Trophoblast cell (in vitro differentiated cells and primary cell): ENCODE results near the gene RSL1D1.

Source experiments
- DNase-seq, 2 donors: peaks; one replicate each; pipeline ENCODE4 v3.0.0-alpha.2; 2016
- H2AFZ ChIP-seq: 2 replicates; pipeline ENCODE4 v1.6.1; 2013; ENCODE audit warnings: low read length, moderate library complexity, mild to moderate bottlenecking; ENCODE audit not compliant: insufficient read depth, poor library complexity
- H2AK5ac ChIP-seq: 2 replicates; pipeline ENCODE4 v1.6.1; 2013; ENCODE audit warnings: mild to moderate bottlenecking, low read length
- H2BK120ac ChIP-seq: 2 replicates; pipeline ENCODE4 v1.6.1; 2013; ENCODE audit warnings: low read length, mild to moderate bottlenecking, moderate library complexity; ENCODE audit not compliant: insufficient read depth, poor library complexity
- H2BK12ac ChIP-seq: 2 replicates; pipeline ENCODE4 v1.6.1; 2013; ENCODE audit warnings: mild to moderate bottlenecking, low read length, moderate library complexity
- H2BK5ac ChIP-seq: 2 replicates; pipeline ENCODE4 v1.6.1; 2013; ENCODE audit warnings: low read length, low read depth, moderate library complexity, mild to moderate bottlenecking; ENCODE audit not compliant: poor library complexity
- H3K14ac ChIP-seq: 2 replicates; pipeline ENCODE4 v1.6.1; 2013; ENCODE audit warnings: mild to moderate bottlenecking, low read length
- H3K18ac ChIP-seq: 2 replicates; pipeline ENCODE4 v1.6.1; 2013; ENCODE audit warnings: mild to moderate bottlenecking, low read length
- H3K23ac ChIP-seq: 2 replicates; pipeline ENCODE4 v1.6.1; 2013; ENCODE audit warnings: low read length
- H3K27ac ChIP-seq: 2 replicates; pipeline ENCODE4 v1.5.1; 2013; ENCODE audit warnings: low read depth, mild to moderate bottlenecking, inconsistent platforms, low read length, moderate library complexity
- H3K27me3 ChIP-seq: 2 replicates; pipeline ENCODE4 v1.6.1; 2013; ENCODE audit warnings: inconsistent platforms, mild to moderate bottlenecking, low read length, moderate library complexity; ENCODE audit not compliant: insufficient read depth
- H3K36me3 ChIP-seq, 2 experiments: 1 replicate in 1 of 2; 2 replicates in 1 of 2; pipeline ENCODE4 v1.6.1; 2013; ENCODE audit warnings: low read length in 2 of 2, mild to moderate bottlenecking in 2 of 2, moderate library complexity in 1 of 2; ENCODE audit not compliant: insufficient read depth in 2 of 2, control insufficient read depth in 1 of 2
- H3K4ac ChIP-seq: 2 replicates; pipeline ENCODE4 v1.6.1; 2013; ENCODE audit warnings: low read depth, mild to moderate bottlenecking, low read length, moderate library complexity
- H3K4me1 ChIP-seq, 2 experiments: 1 replicate in 1 of 2; 2 replicates in 1 of 2; pipeline ENCODE4 v1.6.1; 2013; ENCODE audit warnings: low read length in 2 of 2, mild to moderate bottlenecking in 2 of 2, moderate library complexity in 1 of 2; ENCODE audit not compliant: insufficient read depth in 2 of 2, control insufficient read depth in 1 of 2
- H3K4me2 ChIP-seq: 2 replicates; pipeline ENCODE4 v1.6.1; 2013; ENCODE audit warnings: inconsistent platforms, mild to moderate bottlenecking, low read length, moderate library complexity
- H3K4me3 ChIP-seq: 2 replicates; pipeline ENCODE4 v1.5.1; 2013; ENCODE audit warnings: mild to moderate bottlenecking, low read depth, low read length, inconsistent platforms
- H3K79me1 ChIP-seq: one replicate; pipeline ENCODE4 v1.6.1; 2013; ENCODE audit warnings: low read length
- H3K79me2 ChIP-seq: 2 replicates; pipeline ENCODE4 v1.6.1; 2013; ENCODE audit warnings: low read length, mild to moderate bottlenecking; ENCODE audit not compliant: control insufficient read depth, insufficient read depth, poor library complexity
- H3K9ac ChIP-seq: 2 replicates; pipeline ENCODE4 v1.6.1; 2013; ENCODE audit warnings: mild to moderate bottlenecking, low read length
- H3K9me3 ChIP-seq: 2 replicates; pipeline ENCODE4 v1.6.1; 2013; ENCODE audit warnings: low read depth, mild to moderate bottlenecking, control low read depth, inconsistent platforms, low read length; ENCODE audit not compliant: insufficient read depth
- H4K12ac ChIP-seq: 2 replicates; pipeline ENCODE4 v1.6.1; 2013; ENCODE audit warnings: low read depth, mild to moderate bottlenecking, low read length, moderate library complexity
- H4K8ac ChIP-seq: 2 replicates; pipeline ENCODE4 v1.6.1; 2013; ENCODE audit warnings: low read depth, mild to moderate bottlenecking, low read length, moderate library complexity
- H4K91ac ChIP-seq: one replicate; pipeline ENCODE4 v1.6.1; 2013; ENCODE audit warnings: low read depth, mild to moderate bottlenecking, low read length, moderate library complexity
- WGBS: extraction: QIAGEN DNeasy Blood & Tissue Kit; methylation state at CpG from one replicate; pipeline ENCODE4 v1.1.7; 2013; ENCODE audit warnings: missing lambda C conversion rate; ENCODE audit not compliant: insufficient read length, insufficient coverage; ENCODE audit errors: extremely low coverage; 5-methylcytosine and 5-hydroxymethylcytosine counted together

Gene RSL1D1

GRCh38 chr16:11862489-11862888 lies 11.1 kb upstream of the RSL1D1 start:
- H3K9me3 ChIP-seq, result no peaks in the 10 kb centered on the region
- no peak overlapping the region for H3K14ac ChIP-seq
- no peaks in the 10 kb centered on the region for H3K27me3 ChIP-seq
- H3K79me1 ChIP-seq, result no peaks in the 10 kb centered on the region
- H2BK120ac ChIP-seq, result no peak overlapping the region
- H3K23ac ChIP-seq, result no peak overlapping the region
- WGBS, result no CpG with 5 or more reads among the region's 2 CpGs
- H2AK5ac ChIP-seq, result no peak overlapping the region
- H3K36me3 ChIP-seq, result no peaks in the 10 kb centered on the region
- no peak overlapping the region for H3K4me2 ChIP-seq
- no peaks in the 10 kb centered on the region for H3K79me2 ChIP-seq
- no peak overlapping the region for H2BK12ac ChIP-seq
- DNase-seq, result no peak
- H3K4me3 ChIP-seq, result no peak overlapping the region
- no peak overlapping the region for H2BK5ac ChIP-seq
- no peak overlapping the region for H3K27ac ChIP-seq
- no peak overlapping the region for H3K18ac ChIP-seq
- H3K4ac ChIP-seq, result no peak overlapping the region
- no peaks in the 10 kb centered on the region for H3K4me1 ChIP-seq
- no peak overlapping the region for H3K9ac ChIP-seq
- H2AFZ ChIP-seq, result no peak overlapping the region
- H4K91ac ChIP-seq, result no peak overlapping the region
- H4K8ac ChIP-seq, result no peak overlapping the region
- no peak overlapping the region for H4K12ac ChIP-seq

DNA sequence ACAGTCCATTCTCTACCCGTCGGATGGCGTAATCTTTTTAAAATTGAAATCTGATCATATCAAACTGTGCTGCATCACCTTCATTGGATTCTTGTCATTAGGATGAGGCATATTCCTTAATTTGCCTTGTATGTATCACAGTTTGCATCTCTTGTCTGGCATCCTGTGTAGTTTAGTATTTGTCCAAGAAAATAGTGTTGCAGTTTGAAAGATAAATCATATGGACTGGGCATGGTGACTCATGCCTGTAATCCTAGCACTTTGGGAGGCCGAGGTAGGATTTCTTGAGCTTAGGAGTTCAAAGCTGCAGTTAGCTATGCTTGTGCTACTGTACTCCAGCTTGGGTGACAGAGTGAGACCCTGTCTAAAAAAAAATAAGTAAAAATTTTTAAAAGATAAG lies 5.8 kb upstream of the RSL1D1 start:
- Histone ChIP-seq H3K9me3 (no peaks in the 10 kb centered on the region), H3K79me2 (peaks cover under 1% of the 10 kb centered on the region), H4K91ac (no peak overlapping the region), H3K14ac (no peak overlapping the region), H3K4me1 (peaks cover under 1 to 1% of the 10 kb centered on the region in 2 experiments), H3K27me3 (no peaks in the 10 kb centered on the region), H2BK120ac (no peak overlapping the region), H3K36me3 (no peaks in the 10 kb centered on the region), H2AK5ac (no peak overlapping the region), H3K4me3 (no peak overlapping the region), H3K4me2 (no peak overlapping the region), H4K8ac (no peak overlapping the region), H3K4ac (no peak overlapping the region), H4K12ac (no peak overlapping the region), H2BK5ac (no peak overlapping the region), H3K9ac (no peak overlapping the region), H2AFZ (no peak overlapping the region), H3K79me1 (no peaks in the 10 kb centered on the region), H3K23ac (no peak overlapping the region), H2BK12ac (no peak overlapping the region), H3K27ac (no peak overlapping the region), H3K18ac (no peak overlapping the region)
- peak in 1 of 2 donors; percentile 19 for DNase-seq
- WGBS, result no CpG with 5 or more reads among the region's 4 CpGs

DNA sequence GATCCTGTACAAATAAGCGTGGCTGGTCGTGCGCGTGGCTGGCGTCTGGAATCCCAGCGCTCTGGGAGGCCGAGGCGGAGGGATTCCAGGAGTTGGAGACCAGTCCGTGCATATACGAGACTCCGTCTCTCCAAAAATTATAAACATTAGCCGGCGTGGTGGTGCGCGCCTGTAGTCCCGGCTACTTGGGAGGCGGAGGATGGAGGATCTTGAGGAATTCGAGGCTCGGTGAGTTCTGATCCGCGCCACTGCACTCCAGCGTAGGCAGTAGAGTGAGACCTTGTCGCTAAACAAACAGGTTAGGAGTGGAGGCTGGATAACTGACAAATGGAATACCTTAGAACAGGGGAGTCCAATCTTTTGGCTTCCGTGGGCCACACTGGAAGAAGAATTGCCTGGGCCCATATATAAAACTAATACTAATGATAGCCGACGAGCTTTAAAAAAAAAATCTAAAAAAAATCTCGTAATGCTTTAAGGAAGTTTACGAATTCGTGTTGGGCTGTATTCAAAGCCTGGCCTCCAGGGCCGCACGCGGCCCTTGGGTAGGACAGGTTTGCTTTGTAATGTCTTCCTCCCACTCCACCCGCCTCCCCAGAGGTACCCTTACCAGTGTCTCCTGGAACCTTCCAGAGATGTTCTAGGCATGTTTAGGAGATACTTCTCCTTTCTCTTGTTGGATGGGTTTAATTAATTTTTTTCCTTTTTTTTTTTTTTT lies 909 bp upstream of the RSL1D1 start:
- H2BK120ac ChIP-seq, result no peak overlapping the region
- H3K14ac ChIP-seq, result peak overlapping the region; percentile 43
- no peaks in the 10 kb centered on the region for H3K9me3 ChIP-seq
- peak overlapping the region; percentile 70 for H2AFZ ChIP-seq
- no CpG with 5 or more reads among the region's 33 CpGs for WGBS
- H3K79me1 ChIP-seq, result peaks cover 4% of the 10 kb centered on the region
- peak overlapping the region; percentile 92 for H3K9ac ChIP-seq
- peak overlapping the region; percentile 97 for H3K4me3 ChIP-seq
- H3K4me2 ChIP-seq, result peak overlapping the region; percentile 100
- H3K27me3 ChIP-seq, result no peaks in the 10 kb centered on the region
- H3K27ac ChIP-seq, result no peak overlapping the region
- peak overlapping the region; percentile 56 for H2BK5ac ChIP-seq
- no peak overlapping the region for H2BK12ac ChIP-seq
- peaks cover 12% of the 10 kb centered on the region in 2 experiments for H3K36me3 ChIP-seq
- peak; percentile 42 to 60 for DNase-seq
- peak overlapping the region; percentile 30 for H4K8ac ChIP-seq
- peak overlapping the region; percentile 77 for H2AK5ac ChIP-seq
- peak overlapping the region; percentile 14 for H4K91ac ChIP-seq
- no peak overlapping the region for H3K23ac ChIP-seq
- peaks cover 4% of the 10 kb centered on the region in 2 experiments for H3K4me1 ChIP-seq
- peaks cover 16% of the 10 kb centered on the region for H3K79me2 ChIP-seq
- peak overlapping the region; percentile 77 for H3K4ac ChIP-seq
- peak overlapping the region; percentile 10 for H4K12ac ChIP-seq
- peak overlapping the region; percentile 8 for H3K18ac ChIP-seq

DNA sequence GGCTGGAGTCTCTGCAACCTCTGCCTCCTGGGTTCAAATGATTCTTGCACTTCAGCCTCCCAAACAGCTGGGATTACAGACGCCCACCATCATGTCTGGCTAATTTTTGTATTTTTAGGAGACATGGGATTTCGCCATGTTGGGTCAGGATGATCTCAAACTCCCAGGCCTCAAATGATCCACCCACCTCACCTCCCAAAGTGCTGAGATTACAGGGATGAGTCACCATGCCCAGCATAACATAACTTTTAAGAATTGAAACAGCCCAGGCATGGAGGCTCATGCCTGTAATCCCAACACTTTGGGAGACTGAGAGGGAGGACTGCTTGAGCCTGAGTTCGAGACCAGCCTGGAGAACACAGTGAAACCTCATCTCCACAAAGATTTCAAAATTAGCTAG lies 2.5 kb downstream of the RSL1D1 start:
- H2BK120ac ChIP-seq, result no peak overlapping the region
- H3K27me3 ChIP-seq, result no peaks in the 10 kb centered on the region
- no peak overlapping the region for H2BK12ac ChIP-seq
- H3K4me2 ChIP-seq, result no peak overlapping the region
- peaks cover 4% of the 10 kb centered on the region for H3K79me1 ChIP-seq
- WGBS, result no CpG with 5 or more reads among the region's 3 CpGs
- no peak overlapping the region for H4K12ac ChIP-seq
- no peak overlapping the region for H3K4me3 ChIP-seq
- no peak overlapping the region for H3K9ac ChIP-seq
- H2AK5ac ChIP-seq, result no peak overlapping the region
- peak in 1 of 2 donors; percentile 20 for DNase-seq
- no peaks in the 10 kb centered on the region for H3K9me3 ChIP-seq
- H4K91ac ChIP-seq, result no peak overlapping the region
- no peak overlapping the region for H3K23ac ChIP-seq
- no peak overlapping the region for H2BK5ac ChIP-seq
- no peak overlapping the region for H3K4ac ChIP-seq
- no peak overlapping the region for H3K27ac ChIP-seq
- no peak overlapping the region for H3K18ac ChIP-seq
- peaks cover 31 to 40% of the 10 kb centered on the region in 2 experiments for H3K36me3 ChIP-seq
- H2AFZ ChIP-seq, result no peak overlapping the region
- H3K4me1 ChIP-seq, result peaks cover 4% of the 10 kb centered on the region in 2 experiments
- H3K14ac ChIP-seq, result no peak overlapping the region
- no peak overlapping the region for H4K8ac ChIP-seq
- H3K79me2 ChIP-seq, result peaks cover 16% of the 10 kb centered on the region
